ENCODE data around the gene GJB1.
"Not testable (repeated sequence)": the region's sequence is repeated elsewhere in the genome, so short reads cannot be mapped to it uniquely, and the experiment has no call there.

Gene GJB1

DNA sequence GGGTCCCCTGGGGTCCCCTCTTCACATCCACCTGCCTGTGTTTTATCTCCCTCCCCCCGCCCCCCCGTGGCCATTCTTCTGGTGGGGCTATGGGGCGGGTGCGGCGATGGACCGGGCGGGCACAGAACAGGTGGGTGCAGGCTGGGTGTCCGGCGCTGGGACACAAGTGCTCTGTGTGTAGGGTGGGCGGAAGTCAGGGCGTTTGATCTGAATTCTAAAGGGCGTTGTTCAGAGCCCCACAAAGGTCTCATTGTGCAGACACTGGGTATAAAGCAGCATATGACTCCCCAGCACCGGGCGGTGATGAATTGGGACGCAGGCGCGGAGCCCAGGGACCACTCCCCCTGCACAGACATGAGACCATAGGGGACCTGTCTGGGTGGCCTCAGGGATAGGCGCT, at the start of gene GJB1:
Gene GJB1, plus strand, starts transcription at position 296 of the 400 bp plus-strand sequence. CDS start 484 bp downstream, outside the sequence.
- DNase-seq, result no peak

- DNase-seq, result no peak
Measured at GRCh38 chrX:71173440-71173839, 49.6 kb upstream of the GJB1 start.

GRCh38 chrX:71174795-71175194, 48.2 kb upstream of the GJB1 start:
- DNase-seq, result no peak

DNA sequence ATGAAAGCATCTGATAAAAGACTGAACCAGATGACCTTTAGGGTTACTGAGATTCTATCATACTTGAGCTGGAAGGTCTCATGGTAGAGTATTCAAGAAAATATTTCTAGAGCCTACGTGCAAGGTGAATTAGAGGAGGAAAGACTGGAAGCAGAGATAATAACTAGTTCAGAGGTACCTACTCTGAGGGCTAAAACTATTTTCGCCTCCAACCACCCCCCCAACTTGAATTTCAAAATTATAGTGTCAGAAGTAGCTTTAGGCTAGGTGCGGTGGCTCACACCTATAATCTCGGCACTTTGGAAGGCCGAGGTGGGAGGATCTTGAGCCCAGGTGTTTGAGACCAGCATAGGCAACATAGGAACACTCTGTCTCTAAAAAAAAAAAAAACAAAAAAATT, 47.5 kb upstream of the GJB1 start:
- DNase-seq, result no peak

- DNase-seq, result no peak
Measured at GRCh38 chrX:71177327-71177726, 45.7 kb upstream of the GJB1 start.

DNA sequence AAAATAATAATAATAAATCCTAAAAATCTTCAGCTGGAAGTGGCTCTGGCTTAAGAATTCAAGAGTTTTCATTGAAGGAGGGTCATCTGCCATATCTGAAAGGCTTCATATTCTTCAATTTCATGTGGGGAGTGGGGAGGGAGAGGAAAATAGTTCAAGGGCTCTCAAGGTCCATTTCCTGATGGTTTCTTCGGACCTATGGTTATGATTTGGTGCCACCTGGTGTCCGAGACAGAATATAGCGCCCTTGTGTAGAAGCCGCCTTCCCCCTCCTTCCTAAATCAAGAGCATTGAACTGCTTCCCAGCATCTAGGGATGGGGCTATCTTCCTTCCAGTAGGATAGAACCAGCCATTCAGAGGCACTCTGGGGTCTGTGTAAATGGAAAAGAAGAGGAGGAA, 44.1 kb upstream of the GJB1 start:
- peak; percentile 46 for DNase-seq

GRCh38 chrX:71180579-71181265, 42.3 kb upstream of the GJB1 start:
- DNase-seq, result not testable (repeated sequence)

GRCh38 chrX:71181558-71181909, 41.5 kb upstream of the GJB1 start:
- DNase-seq, result peak; percentile 29

DNA sequence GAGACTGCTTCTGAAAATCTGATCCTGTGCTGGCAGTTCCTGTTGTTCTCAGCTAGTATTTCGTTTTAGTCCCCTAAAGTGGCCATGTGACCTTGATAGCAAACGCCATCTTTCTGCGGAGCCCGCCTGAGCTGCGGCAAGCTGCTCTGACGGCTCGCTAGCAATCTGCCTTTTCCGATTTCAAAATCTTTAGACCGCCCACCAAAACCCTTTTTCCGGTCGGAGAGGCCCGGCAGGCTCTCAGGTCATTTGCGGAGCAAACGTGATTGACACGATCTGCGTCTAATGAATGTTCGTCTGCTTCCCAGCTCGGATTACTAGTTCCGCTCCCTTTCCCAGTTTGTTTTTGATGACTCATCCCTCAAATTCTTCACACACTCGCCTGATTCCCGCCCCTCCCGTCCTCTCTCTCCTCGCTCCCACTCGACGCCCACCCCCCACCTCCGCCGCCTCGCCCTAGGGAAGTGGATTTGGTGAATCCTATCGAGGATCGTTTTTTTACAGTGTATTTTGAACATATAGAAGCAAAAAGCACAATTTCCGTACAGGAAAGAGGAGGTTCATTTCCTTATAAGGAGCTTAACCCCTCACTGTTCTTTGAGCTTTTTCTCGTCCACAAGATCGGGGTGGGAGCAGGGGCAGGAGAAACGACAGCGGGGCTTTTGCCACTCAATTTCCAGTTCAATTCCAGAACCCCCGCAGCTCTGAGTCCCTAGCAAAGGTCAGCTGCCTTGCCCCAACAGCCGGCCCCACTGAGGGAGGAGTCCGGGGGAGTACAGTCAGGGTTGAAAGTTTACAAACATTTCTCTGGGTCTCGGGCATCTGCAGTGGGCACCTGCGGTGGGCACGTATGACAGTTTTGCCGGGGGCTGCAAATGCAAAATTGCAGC, 40.9 kb upstream of the GJB1 start:
- peak; percentile 72 for DNase-seq

DNA sequence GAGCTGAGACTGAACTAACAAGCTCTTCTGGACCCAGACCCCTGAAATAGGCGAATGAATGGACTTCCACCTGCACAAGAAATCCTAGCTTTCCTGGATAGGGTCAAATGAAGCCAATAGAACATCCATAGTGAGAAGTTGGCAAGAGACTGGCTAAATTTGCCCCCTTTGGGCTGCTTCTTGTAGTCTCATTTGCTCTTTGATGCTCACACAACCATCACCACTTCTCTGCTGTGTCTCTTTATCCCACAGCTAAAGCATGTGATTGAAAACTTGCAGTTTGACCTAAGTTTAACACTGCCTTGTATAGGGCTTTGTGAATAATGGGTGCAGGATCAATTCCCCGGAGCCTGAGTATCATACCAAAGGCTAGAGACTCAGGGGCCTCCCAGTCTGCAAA, 40.2 kb upstream of the GJB1 start:
- DNase-seq, result no peak

GRCh38 chrX:71183341-71183740, 39.7 kb upstream of the GJB1 start:
- DNase-seq, result no peak

DNA sequence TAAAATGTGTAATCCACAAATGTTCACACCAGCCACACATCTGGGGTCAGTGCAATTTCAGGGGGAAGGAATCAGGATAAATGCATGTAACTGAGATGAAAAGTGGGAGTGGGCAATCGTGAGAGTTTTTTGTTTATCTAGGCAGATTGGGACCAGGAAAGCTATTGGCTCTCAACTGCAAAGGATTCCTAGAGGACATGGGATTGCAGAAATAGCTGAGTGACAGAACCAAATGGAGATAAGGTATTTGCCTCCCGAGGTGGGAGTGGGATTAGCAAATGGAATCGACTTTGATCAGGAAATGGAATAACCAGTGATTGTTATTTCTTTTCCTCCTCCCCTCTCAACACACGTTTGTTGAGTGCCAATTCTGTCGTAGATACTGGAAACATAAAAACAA, 38.9 kb upstream of the GJB1 start:
- no peak for DNase-seq

- DNase-seq, result no peak
Measured at GRCh38 chrX:71184803-71185495, 38.1 kb upstream of the GJB1 start.

DNA sequence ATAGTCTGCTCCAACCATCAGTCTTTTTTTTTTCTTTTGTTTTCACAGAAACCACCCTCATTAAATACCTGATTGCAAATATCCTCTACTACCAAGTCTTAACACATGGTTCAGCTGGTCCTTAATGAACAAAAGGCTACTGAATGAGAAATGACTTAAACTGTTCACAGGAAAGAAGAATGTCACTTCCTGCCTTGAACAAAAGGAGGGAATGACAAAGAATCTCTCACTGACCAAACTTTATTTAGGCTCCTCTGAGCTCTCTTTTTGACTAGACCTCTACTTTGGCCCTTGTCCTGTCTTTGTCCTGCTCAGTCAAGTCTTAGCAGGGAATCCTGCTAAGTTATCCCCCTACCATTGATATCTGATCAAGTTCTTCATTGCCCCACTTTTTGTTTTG, 31.8 kb upstream of the GJB1 start:
- no peak for DNase-seq

GRCh38 chrX:71195964-71196649, 26.9 kb upstream of the GJB1 start:
- DNase-seq, result no peak

GRCh38 chrX:71198066-71198465, 25.0 kb upstream of the GJB1 start:
- DNase-seq, result no peak

- no peak for DNase-seq
Measured at GRCh38 chrX:71199252-71200008, 23.6 kb upstream of the GJB1 start.

GRCh38 chrX:71210816-71211215, 12.2 kb upstream of the GJB1 start:
- DNase-seq, result no peak

DNA sequence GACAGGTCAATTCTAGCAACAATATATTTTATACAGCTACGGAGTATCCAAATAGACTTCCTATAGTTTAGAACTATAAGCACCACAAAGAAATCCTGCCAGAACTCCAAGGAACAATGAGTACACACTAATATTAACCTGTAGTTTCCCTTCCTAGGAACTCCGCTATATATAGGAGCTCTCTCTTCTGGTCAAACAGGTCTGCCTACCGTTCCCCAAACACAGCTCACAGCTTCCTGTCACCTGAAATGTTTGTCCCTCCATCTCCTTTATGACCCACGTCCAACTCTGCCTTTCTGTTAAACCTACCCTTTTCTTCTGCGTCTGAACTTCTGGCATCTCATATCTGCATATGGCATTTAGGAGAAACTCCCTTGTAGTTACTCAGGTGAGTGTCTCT, 10.5 kb upstream of the GJB1 start:
- no peak for DNase-seq

DNA sequence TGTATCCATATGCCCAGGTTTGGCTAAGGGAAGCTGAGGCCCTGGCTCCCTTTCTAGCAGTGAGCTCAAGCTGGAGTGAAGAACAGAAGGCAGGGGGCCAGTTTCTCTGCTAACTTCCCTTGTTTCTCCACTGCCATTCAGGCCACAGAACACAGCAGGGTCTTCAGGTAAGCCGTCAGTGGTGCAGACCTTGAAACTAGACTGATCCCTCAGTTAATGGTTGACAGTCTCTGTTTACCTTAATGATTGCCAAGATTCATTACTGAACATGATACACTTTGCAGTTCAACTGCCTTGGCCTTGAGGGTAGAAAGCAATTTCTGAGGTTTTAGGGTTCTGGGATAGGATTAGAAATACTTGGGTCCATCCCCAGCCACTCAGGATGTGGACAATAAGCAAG, 8.9 kb upstream of the GJB1 start:
- no peak for DNase-seq

- no peak for DNase-seq
Measured at GRCh38 chrX:71214604-71215337, 8.3 kb upstream of the GJB1 start.

Data from activated CD8-positive, alpha-beta memory T cell treated with anti-CD3 and anti-CD28 coated beads, Interleukin-2, amount 50 U/mL, for 4 hours (primary cell).